Glutamatergic neuron (in vitro differentiated cells): ENCODE data around the gene PLA2G2C. TPM values are rescaled to one million over a fixed set of nuclear protein-coding genes. Genes with fewer than 3 reads are reported as not detected.

Experiments used
- DNase-seq: peaks from one replicate; pipeline ENCODE4 v3.0.0; 2022
- H3K27ac Mint-ChIP-seq: one replicate; pipeline ENCODE4 v1.8.0; 2020; ENCODE audit warnings: mild to moderate bottlenecking, mixed read lengths, inconsistent platforms; ENCODE audit not compliant: unreplicated experiment
- H3K27me3 Mint-ChIP-seq: one replicate; pipeline ENCODE4 v1.8.0; 2020; ENCODE audit warnings: mild to moderate bottlenecking, moderate library complexity, mixed read lengths, inconsistent platforms; ENCODE audit not compliant: unreplicated experiment
- H3K36me3 Mint-ChIP-seq: one replicate; pipeline ENCODE4 v1.8.0; 2020; ENCODE audit warnings: mild to moderate bottlenecking, mixed read lengths, inconsistent platforms; ENCODE audit not compliant: unreplicated experiment
- H3K4me1 Mint-ChIP-seq: one replicate; pipeline ENCODE4 v1.8.0; 2020; ENCODE audit warnings: mild to moderate bottlenecking, low read depth, mixed read lengths, inconsistent platforms; ENCODE audit not compliant: unreplicated experiment
- H3K4me3 Mint-ChIP-seq: one replicate; pipeline ENCODE4 v1.8.0; 2020; ENCODE audit warnings: mild to moderate bottlenecking, mixed read lengths, inconsistent platforms; ENCODE audit not compliant: unreplicated experiment
- H3K9me3 Mint-ChIP-seq: one replicate; pipeline ENCODE4 v1.8.0; 2020; ENCODE audit warnings: mild to moderate bottlenecking, moderate library complexity, mixed read lengths, inconsistent platforms; ENCODE audit not compliant: unreplicated experiment
- total RNA-seq: library from RNA; stranded (reverse); fragmentation: NEBNext Ultra II Directional; extraction: Animal tissue kit (Norgen Biotek cat#: 25700); gene quantifications from one replicate; pipeline ENCODE4 v1.2.1, GENCODE V29; 2021; ENCODE audit not compliant: unreplicated experiment
- TF ChIP-seq, protein P1 (sequence below): fragments of 200-600 bp; sonication (generic); IDR thresholded peaks from one replicate; pipeline ENCODE4 v1.5.0; 2021; ENCODE audit not compliant: partially characterized antibody, unreplicated experiment

Gene PLA2G2C
- total RNA-seq, 1 donor from 2014 or later: not detected

DNA sequence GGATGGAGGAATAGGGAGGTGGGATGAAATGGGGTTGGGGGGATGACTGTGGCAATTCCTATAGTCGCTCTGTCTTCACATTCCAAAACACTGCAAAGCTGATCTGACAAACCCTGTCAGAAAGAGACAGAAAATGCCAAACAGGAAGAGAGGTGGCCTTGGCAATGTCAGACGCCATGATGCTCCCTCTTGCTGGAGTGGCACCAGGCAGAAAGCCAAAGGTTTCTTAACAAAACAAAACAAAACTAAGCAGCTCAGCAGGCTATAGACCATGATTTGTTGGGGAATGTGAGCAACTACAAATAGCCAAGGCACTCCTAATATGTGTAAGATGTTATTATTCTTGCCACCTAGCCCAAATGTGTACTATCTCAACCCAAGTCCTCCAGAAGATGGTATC, 42.9 kb upstream of the PLA2G2C start:
- no peak for DNase-seq
- Mint-ChIP-seq H3K4me1 (peaks cover 12% of the 10 kb centered on the region), H3K4me3 (no peak overlapping the region), H3K9me3 (peaks cover 9% of the 10 kb centered on the region), H3K27ac (no peak overlapping the region), H3K36me3 (no peaks in the 10 kb centered on the region), H3K27me3 (peaks cover 7% of the 10 kb centered on the region)
- TF ChIP-seq, protein P1, sequence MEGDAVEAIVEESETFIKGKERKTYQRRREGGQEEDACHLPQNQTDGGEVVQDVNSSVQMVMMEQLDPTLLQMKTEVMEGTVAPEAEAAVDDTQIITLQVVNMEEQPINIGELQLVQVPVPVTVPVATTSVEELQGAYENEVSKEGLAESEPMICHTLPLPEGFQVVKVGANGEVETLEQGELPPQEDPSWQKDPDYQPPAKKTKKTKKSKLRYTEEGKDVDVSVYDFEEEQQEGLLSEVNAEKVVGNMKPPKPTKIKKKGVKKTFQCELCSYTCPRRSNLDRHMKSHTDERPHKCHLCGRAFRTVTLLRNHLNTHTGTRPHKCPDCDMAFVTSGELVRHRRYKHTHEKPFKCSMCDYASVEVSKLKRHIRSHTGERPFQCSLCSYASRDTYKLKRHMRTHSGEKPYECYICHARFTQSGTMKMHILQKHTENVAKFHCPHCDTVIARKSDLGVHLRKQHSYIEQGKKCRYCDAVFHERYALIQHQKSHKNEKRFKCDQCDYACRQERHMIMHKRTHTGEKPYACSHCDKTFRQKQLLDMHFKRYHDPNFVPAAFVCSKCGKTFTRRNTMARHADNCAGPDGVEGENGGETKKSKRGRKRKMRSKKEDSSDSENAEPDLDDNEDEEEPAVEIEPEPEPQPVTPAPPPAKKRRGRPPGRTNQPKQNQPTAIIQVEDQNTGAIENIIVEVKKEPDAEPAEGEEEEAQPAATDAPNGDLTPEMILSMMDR: no peak

- peaks cover 5% of the 10 kb centered on the region for H3K4me1 Mint-ChIP-seq
- peaks cover 7% of the 10 kb centered on the region for H3K27me3 Mint-ChIP-seq
- TF ChIP-seq, protein P1: no peak
- peaks cover 9% of the 10 kb centered on the region for H3K9me3 Mint-ChIP-seq
- no peak overlapping the region for H3K27ac Mint-ChIP-seq
- no peak overlapping the region for H3K4me3 Mint-ChIP-seq
- H3K36me3 Mint-ChIP-seq: no peaks in the 10 kb centered on the region
- no peak for DNase-seq
These were observed 42.1 kb upstream of the PLA2G2C start for GRCh38 chr1:20228314-20228825.

- H3K4me1 Mint-ChIP-seq: peaks cover 5% of the 10 kb centered on the region
- no peak overlapping the region for H3K27ac Mint-ChIP-seq
- DNase-seq: no peak
- H3K9me3 Mint-ChIP-seq: peaks cover 7% of the 10 kb centered on the region
- peaks cover 7% of the 10 kb centered on the region for H3K27me3 Mint-ChIP-seq
- H3K36me3 Mint-ChIP-seq: no peaks in the 10 kb centered on the region
- TF ChIP-seq, protein P1: no peak
- no peak overlapping the region for H3K4me3 Mint-ChIP-seq
These were observed 41.4 kb upstream of the PLA2G2C start for GRCh38 chr1:20227704-20228103.

DNA sequence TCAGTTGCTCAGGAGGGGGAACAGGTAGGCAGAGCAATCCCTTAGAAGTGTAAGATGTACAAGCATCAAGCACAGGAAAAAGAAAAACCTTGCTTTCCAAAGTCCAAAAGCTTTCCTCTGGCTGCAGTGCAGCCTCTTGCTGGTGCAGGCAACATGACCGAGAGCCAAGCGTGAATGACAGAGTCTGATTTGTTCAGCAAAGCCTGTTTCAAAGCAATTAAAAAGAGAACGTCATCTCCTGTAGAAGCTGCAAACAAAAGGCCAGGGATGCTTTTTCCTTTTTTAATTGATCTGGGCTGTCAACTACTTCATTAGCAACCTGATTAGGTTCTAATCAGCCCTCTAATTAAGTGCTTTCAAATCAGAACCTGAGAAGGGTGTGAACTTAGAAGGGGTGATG, 38.2 kb upstream of the PLA2G2C start:
- no peaks in the 10 kb centered on the region for H3K36me3 Mint-ChIP-seq
- H3K27ac Mint-ChIP-seq: no peak overlapping the region
- DNase-seq: no peak
- peaks cover 8% of the 10 kb centered on the region for H3K4me1 Mint-ChIP-seq
- H3K9me3 Mint-ChIP-seq: peaks cover 1% of the 10 kb centered on the region
- H3K4me3 Mint-ChIP-seq: no peak overlapping the region
- H3K27me3 Mint-ChIP-seq: peaks cover 5% of the 10 kb centered on the region
- TF ChIP-seq, protein P1: no peak

- TF ChIP-seq, protein P1: no peak
- DNase-seq: no peak
These were observed 37.5 kb upstream of the PLA2G2C start for GRCh38 chr1:20223551-20224419.

More at GRCh38 chr1:20223551-20224419, 37.5 kb upstream of the PLA2G2C start:
- Mint-ChIP-seq H3K4me1 (peaks cover 8% of the 10 kb centered on the region), H3K27ac (no peak overlapping the region), H3K9me3 (peaks cover 1% of the 10 kb centered on the region), H3K4me3 (no peak overlapping the region), H3K36me3 (no peaks in the 10 kb centered on the region), H3K27me3 (peaks cover 3% of the 10 kb centered on the region)
